HG02884 (cell line): ENCODE results near the gene RAB30.
"Not testable (repeated sequence)": the region's sequence is repeated elsewhere in the genome, so short reads cannot be mapped to it uniquely, and the experiment has no call there.

ENCODE experiments used
- ATAC-seq: cut with Tn5 transposase; IDR thresholded peaks from one replicate; pipeline ENCODE4 v1.9.1; 2021; ENCODE audit warnings: mild to moderate bottlenecking, moderate library complexity; ENCODE audit not compliant: unreplicated experiment

The RAB30 gene

DNA sequence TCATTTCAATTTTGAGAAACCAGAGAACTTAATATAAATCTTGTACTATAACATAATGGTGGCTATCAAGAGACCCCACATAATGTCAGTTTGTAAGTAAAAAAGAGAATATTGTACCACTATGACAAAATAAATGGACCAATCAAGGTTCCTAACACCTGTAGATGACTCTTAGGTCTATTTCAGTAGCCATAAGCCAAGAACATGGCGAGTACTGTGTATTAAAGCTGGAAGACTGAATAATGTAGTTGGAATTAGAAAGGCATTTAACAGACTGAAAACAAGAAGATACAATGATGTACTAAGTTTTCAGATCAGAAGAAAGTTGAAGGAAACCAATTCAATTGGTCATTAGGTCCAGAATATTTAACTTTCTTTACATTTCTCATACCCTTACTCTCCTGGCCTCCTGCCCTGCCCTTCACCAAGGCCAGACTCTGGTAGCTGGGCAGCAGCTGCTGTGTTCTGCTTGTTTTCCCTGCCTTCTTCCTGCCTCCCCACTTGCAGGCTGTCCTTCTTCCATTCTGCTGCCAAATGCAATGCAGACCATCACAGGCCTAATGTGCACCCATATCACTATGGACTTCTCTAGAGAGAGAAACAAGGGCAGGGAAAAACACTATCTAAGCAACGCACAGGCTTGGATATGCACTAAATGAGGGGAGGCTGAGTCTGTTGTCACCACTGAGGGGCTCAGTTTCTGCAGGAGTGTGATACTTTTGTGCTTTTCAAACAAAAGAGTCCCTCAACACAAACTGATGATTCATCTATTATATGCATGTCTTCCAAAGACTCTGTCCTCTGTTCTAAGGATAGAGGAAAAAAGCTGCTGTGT lies 60.1 kb downstream of the RAB30 start:
- no peak for ATAC-seq

DNA sequence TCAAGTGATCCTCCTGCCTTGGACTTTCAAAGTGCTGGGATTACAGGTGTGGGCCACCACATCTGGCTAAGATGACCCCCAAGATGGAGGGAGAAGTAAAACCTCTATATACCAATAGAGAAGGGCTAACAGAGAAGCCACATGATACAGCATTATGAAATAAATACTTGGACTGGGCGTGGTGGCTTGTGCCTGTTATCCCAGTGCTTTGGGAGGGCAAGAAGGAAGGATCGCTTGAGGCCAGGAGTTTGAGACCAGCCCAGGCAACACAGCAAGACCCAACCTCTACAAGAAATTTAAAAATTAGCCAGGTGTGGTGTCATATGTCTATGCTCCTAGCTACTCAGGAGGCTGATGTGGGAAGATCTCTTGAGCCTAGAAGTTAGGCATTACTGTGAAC lies 61.7 kb downstream of the RAB30 start:
- no peak for ATAC-seq

DNA sequence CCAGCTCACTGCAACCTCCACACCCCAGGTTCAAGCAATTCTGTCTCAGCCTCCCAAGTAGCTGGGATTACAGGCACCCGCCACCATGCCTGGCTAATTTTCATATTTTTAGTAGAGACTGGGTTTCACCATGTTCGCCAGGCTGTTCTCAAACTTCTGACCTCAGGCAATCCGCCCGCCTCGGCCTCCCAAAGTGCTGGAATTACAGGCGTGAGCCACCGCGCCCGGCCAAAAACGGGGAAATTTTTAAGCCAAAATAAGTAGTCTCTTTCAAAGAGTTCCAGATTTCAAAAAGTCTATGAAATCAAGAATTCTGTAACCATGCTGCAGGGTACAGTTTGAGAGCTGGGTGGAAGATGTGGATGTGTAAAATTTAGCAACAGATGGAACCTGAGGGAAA lies 62.6 kb downstream of the RAB30 start:
- ATAC-seq, result not testable (repeated sequence)

DNA sequence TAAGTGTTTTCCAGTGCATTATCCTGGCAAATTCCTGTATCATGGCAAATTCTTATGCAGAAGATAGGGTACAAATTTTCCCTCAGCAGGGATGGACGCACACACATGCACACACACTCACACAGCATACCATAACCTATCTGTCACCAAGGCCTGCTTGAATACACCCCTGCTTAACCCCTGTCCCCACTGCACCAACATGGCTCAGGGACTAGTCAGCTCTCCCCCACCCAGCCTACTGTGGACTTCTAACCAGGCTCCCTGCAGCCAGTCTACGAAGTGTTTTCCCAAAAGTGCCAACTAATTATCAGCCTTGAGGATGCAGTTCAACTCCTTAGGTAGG lies 63.1 kb downstream of the RAB30 start:
- ATAC-seq, result no peak

DNA sequence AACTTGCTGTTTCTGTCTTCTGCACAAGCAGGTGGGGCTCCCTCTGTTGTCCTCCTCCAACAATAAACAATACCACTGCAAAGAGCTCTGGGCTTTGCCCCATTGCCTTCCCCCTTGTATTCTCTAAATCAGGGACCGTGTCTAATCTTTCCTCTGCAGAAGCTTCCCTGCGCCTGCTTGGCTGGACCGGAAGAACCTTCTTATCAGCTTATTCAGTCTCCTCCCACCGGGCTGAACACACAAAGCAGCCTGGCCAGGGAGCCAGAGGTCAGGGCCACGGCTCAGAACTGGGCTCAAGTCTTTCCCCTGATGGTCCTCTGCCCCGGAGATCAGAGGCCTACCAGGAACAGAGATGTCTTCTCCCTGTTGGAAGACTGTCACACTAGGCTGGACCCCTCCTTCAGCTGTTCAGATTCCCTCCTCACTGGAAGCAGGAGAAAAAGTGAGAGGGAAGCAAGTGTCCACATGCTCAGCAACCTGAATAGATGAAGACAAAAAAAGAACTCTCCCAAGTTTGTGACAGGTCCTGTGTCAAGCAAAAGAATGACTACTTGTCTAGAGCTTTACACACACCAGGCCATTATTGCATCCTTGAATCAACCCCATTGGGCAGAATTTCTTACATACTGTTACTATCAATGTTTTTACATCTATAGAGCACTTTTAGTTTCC lies 63.7 kb downstream of the RAB30 start:
- peak; percentile 32 for ATAC-seq

DNA sequence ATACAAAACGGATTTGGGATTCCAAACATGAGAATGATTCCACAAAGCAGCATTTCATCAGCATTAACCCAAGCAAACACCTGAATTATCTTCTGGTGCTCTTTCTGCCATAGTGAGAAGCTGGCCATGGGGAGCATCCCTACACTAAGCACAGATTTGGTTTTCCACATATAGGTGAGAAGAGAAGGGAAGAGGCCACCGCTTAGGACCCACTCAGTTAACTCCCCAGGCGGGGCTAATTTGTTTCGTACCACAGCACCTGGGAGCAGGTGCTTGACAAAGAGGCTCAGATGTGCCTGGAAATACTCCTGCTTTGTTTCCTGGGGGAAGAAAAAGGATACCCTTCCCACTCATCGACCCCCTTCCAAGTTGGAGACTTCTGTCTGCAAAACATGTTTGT lies 64.2 kb downstream of the RAB30 start:
- no peak for ATAC-seq

DNA sequence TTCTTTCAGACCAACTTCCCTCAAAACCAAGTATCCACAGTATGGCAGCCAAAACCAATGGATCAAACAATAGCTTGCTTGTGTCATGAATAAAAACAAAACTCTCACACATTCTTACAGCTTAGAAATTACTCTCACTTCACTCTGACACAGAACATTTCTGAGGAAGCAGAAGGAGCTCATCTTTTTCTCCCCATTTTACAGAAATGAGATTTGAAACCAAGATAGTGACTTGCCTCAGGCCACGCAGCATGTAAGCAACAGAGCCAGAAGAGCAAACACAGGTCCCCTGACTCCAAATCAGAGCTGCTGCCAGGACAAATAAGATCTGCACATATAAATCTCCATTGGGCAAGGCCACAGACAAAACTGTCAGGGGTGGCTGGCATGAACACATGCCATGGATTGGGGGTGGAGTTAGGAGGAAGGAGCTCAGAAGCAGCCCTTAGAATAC lies 64.8 kb downstream of the RAB30 start:
- ATAC-seq, result peak; percentile 75

DNA sequence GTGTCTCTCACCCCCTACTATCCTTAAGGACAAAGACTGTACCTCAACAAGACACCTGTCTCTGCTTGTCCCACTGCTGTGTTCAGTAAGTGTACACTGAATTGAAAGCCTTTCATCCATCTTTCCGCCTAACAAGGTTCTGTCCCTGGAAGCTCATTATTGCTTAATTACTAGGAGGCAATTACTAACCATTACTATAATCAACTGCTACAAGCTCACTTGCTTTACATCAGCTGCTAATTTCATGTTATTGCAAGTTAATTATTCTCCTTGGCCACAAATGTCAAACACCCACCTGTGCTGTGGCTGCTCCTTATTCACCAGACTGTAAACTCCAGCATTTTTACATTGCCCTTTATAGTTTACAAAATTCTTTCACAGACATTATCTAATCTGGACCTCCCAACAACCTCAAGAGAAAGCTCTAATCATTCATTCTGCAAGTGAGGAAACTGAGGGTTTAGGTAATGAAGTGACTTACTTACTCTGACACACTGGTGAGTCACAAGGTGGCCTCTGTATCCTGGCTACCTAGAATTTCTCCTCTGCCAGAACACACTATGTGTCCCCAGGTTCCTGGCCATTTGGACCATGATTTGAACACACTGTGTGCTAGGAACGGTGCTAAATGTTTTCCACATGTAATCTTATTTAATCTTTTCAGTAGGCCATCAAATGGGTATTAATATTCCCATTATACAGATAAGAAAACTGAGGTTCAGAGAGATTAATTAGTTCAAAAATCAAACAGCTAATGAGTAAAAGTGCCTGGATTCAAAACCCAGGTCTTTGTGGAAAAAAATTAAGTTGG lies 66.7 kb downstream of the RAB30 start:
- no peak for ATAC-seq

DNA sequence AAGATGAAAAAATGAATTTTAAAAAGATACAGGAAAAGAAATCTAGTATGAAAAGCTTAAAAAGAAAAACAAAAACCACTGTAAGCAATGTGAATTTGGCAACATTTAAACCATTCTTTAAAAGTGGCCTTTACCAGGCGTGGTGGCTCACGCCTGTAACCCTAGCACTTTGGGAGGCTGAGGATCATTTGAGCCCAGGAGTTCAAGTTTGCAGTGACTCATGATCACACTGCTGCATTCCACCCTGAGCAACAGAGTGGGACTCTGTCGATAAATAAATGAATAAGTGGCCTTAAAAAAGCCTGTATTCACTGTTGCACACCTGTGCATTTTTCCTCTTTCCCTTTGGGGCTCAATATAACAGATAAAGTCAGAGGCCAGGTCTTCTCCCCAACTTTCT lies 69.2 kb downstream of the RAB30 start:
- no peak for ATAC-seq

DNA sequence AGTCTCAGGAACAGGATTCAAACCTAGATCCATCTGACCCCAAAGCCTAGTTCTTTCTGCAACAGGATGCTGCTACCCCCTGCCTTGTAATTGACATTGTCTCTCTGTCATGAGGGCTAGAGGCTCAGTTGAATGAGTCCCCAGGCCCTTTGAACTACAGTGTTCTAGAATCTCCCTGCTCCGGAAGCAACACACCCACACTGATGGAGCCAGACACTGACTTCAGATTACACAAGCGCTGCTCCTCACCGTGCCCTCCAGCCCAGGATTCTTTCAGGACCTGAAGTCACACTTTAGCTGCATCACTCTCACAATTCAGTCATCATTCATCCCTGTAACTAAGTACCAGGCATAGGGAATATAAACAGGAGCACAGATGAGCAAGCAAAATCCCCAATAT lies 69.6 kb downstream of the RAB30 start:
- no peak for ATAC-seq

DNA sequence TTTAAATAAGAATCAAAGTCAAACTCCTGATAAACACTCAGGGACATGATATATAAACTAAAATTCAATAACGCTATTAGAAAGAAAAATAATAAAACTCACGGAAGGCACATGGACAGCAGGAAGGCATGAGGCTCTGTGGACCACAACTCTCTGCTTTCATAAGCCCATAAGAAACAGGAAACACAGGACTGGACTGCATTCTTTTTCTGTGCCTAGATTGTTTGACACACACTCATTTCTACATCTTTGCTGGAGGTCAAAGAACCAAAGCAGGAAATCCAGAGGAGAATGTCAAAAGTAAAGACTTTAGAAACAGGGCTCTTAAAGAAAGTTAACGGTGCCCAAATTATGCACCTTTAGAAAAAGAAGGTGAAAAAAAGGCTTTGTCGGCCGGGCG lies 71.3 kb downstream of the RAB30 start:
- no peak for ATAC-seq

DNA sequence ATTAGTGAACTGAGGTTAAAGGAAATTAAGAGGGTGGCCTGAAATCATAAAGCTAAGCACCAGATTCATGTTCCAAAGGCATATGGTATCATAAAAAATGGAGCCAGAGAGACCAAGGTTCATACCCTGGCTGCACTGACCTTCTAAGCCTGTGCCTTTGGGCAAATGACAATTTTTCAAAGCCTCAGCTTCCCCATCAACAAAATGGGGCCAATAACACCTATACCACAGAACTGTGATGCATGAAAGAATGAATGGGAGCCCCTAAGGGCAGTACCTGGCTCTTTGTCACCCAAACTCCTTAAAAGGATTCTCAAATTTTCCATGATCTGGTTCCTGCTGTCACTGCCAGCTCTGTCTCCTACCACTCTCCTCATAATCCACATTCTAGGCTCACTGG lies 72.5 kb downstream of the RAB30 start:
- no peak for ATAC-seq

DNA sequence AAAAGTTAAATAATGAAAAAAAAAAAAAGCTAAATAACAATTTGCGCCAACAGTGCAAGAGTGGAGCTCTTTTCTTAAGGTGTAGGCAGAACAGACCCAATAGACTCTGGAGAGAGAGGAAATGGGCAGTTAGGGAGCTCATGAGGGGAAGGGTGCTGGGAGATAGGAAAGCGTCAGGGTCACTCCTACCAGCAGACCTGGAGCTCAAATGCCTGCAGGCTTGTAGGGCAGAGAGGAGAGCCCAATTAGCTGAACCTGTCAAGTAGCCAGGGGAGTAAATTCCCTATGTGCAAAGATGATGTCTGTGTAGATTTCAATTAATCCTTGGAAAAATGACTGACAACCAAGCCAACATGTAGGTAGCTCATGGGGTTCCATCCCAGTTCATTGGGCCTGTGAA lies 73.0 kb downstream of the RAB30 start:
- no peak for ATAC-seq

DNA sequence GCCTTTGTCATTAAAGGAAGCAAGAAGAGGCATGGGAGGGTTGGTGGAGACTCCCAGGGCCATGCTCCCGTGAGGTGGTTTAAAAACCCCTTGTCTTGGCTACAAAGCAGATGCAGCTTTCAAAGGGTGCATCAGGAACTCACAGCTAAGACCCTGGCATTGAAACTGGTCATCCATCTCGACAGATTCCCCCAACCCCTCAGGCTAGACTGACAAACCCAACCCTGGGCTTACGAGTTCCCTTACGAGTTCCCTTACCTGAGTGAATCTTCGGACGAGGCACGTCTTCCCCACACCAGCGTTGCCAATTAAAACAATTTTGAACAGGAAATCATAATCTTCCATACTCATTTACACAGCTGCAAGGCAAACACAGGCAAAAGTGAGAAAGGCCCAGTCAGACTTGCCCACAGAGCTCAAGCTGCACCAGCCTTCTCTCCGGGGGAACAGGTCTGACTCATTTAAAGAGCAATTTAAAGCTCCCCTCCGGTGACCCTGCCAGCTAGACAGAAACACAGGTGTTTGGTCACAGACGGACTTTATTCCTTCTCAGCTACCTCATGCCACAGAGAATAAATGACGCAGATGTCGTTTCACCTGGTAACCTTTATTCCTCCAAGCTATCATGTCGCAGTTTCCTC lies 74.6 kb downstream of the RAB30 start:
- peak; percentile 87 for ATAC-seq

DNA sequence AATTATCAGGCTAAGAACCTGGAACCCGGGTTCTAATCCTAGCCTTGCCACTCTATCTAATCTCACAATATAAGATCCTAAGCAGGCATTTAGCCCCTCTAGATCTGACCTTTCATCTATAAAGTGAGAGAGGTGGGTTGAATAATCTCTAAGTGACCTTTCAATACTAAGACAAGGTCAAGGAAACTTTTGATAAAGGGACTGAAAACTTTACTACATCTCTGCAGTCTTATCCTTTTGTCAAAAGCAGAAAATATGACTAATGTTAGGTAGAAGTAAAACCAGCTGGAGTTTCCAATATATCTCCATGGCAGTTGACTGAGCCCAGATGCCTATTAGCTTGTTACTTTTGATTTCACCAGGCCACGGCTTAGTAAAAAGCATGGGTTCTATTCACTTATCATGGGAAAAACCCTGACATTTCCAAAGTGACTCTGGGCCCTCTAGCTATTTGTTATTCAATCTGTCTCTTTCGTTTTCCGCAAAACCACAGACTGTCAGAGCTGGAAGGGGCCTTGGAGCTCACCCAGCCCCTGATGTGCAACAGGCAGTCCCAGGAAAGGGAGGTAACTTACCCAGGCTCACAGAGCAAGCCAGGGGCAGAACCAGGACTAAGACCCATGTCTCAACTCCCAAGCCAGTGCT lies 75.8 kb downstream of the RAB30 start:
- peak; percentile 50 for ATAC-seq

DNA sequence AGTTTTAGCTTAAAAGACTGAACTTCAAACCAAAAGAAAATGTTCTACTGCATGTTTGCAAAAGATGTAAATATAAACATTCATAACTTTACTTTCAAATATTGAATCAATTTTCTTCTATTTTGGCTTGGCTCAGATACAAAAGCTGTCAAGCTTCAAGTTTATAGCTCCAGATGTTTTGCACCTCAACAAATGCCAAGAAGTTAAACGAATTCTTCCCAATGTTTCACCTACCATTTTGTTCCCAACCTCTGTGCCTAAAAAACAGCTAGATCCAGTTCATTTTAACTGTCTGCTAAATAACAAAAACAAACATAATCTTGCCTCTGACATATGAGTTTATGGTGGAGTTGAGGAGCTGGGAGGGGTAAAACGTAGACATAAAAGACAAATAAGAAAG lies 76.5 kb downstream of the RAB30 start:
- ATAC-seq, result no peak

DNA sequence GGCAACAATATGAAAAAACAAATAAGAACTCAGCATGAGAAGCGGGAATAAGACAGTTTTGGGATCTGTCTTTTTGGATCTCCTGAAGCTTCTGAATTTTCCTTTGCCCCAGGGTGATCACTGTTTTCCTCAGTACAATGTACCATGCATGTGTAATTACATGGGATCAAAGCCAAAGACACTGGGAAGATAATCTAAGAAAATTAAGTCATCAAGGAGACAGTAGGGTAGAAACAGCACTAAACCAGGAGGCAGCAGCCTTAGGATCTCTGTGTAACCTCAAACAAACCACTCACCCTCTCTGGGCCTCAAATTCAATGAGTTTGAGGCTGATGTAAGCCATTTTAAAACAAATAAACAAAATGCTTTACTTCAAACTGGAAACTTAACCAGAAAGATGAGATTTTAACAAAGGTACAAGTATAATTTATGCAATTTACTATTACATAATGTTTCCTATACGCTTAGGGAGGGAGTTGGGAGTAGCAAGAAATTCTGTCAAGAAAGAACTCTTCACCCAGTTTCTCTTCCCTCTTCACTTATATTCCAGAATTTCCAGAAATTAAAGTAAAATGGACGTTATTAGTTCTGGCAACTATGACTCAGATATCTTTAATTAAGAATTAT lies 77.0 kb downstream of the RAB30 start:
- no peak for ATAC-seq

DNA sequence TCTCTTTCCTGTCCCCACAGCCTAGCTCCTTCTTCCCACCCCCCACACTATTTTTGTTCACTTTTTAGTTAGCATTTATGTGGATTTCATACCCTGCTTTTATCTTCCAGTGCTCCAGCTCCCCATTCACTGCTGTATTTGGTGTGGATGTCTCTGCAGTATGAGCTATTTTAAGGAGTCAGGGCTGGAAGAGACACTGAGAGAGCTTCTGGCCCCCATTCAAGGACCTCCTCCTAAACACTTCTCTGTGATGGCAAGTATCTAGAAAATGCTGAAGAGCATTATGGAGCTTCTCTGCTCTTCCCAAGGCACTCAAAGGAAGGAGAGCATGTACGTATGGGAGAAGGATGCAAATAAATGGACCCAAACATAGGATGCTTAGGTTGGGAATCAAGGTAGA lies 79.5 kb downstream of the RAB30 start:
- ATAC-seq, result no peak

DNA sequence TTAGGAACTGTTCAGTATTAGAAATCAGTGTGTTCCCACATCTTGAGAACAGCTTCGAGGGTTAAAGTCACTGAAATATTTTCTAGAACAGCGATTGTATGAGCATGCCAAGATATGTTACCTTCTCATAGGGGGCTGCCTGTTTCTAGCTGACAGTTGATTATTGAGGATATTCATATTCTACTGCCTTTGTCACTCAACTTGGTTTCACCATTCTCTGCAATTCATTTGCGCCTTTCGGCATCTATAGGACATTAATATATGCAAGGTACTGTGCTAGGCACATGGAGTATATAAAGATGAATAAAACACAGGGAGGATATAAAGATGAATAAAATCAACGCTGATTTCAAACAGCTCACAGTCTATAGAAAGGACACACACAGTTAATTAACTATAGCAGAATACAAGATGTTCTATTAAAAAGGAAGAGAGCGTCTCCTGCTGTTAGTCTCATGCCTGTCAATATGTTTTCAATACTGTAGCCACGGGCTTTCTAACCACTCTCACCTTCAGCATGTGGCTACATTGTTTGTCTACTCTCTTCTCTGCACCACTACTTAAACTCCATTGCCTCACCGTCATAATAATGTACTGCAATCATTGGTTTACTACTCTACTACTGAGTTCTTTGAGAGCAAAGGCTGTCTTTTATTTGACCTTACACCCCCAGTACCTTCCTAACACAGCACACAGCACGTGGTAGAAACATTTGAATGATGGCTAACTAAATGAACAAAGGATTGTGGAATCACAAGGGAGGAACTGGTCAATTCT lies 81.9 kb downstream of the RAB30 start:
- ATAC-seq, result no peak
